GM23338 (cell line): ENCODE results near the gene PUM1.

Experiments
- CTCF ChIP-seq, 2 experiments: fragments of 200-600 bp in 1 of 2; sonication (generic) in 1 of 2; conservative IDR thresholded peaks; 2 replicates each; pipeline versions ENCODE4 v1.5.1 to v1.6.1; 2016 to 2017; ENCODE audit warnings: antibody characterized with exemption in 2 of 2, low read depth in 2 of 2, mild to moderate bottlenecking in 2 of 2, moderate library complexity in 1 of 2
- JUNB ChIP-seq: IDR thresholded peaks from one replicate; pipeline ENCODE4 v1.6.1; 2016; ENCODE audit warnings: antibody characterized with exemption; ENCODE audit not compliant: unreplicated experiment
- REST ChIP-seq: IDR thresholded peaks from one replicate; pipeline ENCODE4 v1.6.1; 2018; ENCODE audit warnings: antibody characterized with exemption; ENCODE audit not compliant: unreplicated experiment

GRCh38 chr1:30966690-30967369 is 98.7 kb downstream of the PUM1 start:
- TF ChIP-seq CTCF (conservative IDR thresholded peaks at IDR 0.05; ENCODE audit: low read depth in 2 of 2): no peak
- no peak for TF ChIP-seq REST
- no peak for TF ChIP-seq JUNB
